GM12891 (cell line): ENCODE data around the gene FEZF2.

Source experiments
- POLR2A ChIP-seq: IDR thresholded peaks from 2 replicates; pipeline ENCODE4 v1.6.1; 2011; ENCODE audit warnings: low read depth, low read length, control low read depth
- POLR2AphosphoS5 ChIP-seq: IDR thresholded peaks from 2 replicates; pipeline ENCODE4 v1.6.1; 2011; ENCODE audit warnings: low read depth, low read length, control low read depth
- POU2F2 ChIP-seq: IDR thresholded peaks from 2 replicates; pipeline ENCODE4 v1.6.1; 2011; ENCODE audit warnings: low read depth, mild to moderate bottlenecking, control low read depth, low read length, moderate library complexity
- SPI1 ChIP-seq: IDR thresholded peaks from 2 replicates; pipeline ENCODE4 v1.6.1; 2011; ENCODE audit warnings: low read depth, low read length, control low read depth

DNA sequence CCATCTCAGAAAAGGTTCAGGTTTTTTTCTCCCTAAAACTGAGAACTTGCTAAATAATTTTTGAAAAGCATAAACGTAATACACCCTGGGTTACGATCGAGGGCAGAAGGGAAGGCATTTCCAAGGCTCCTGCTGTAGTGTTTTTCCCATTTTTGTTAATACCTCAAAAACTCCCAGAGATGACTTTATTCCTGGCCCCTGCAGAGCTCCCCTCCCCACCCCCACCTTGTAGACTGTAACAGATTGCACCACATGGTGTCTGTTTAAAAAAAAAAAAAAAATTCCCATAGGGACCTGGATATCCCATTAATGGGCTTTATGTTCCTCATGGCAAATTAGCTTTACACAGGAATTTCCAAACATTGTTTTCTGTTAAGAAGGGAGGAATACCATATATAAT is 38.2 kb downstream of the FEZF2 start:
- TF ChIP-seq POLR2A = no peak
- no peak for TF ChIP-seq POLR2AphosphoS5
- TF ChIP-seq POU2F2 = no peak
- TF ChIP-seq SPI1 = no peak
